GM04503 (cell line): Measurements from ENCODE around the gene TNNI2.
"Not testable (repeated sequence)": the region's sequence is repeated elsewhere in the genome, so short reads cannot be mapped to it uniquely, and the experiment has no call there.

Experiments
- DNase-seq: peaks from one replicate; pipeline ENCODE4 v3.0.0-alpha.2; 2012; ENCODE audit warnings: low read depth

Gene TNNI2

GRCh38 chr11:1838426-1839144 lies at the start of gene TNNI2:
TSS of gene TNNI2 (plus strand) at chr11:1838981. CDS start at chr11:1839697, 716 bp downstream.
- no peak for DNase-seq

GRCh38 chr11:1791912-1792311 lies 46.9 kb upstream of the TNNI2 start:
- no peak for DNase-seq

- DNase-seq, result no peak
These were observed 46.3 kb upstream of the TNNI2 start for GRCh38 chr11:1792461-1792860.

GRCh38 chr11:1793081-1793480 lies 45.7 kb upstream of the TNNI2 start:
- no peak for DNase-seq

- DNase-seq, result no peak
These were observed 42.3 kb upstream of the TNNI2 start for GRCh38 chr11:1796413-1797011.

- no peak for DNase-seq
These were observed 41.2 kb upstream of the TNNI2 start for GRCh38 chr11:1797391-1798125.

- no peak for DNase-seq
These were observed 35.5 kb upstream of the TNNI2 start for GRCh38 chr11:1803246-1803645.

GRCh38 chr11:1803835-1804519 lies 34.8 kb upstream of the TNNI2 start:
- not testable (repeated sequence) for DNase-seq

GRCh38 chr11:1805525-1805924 lies 33.3 kb upstream of the TNNI2 start:
- no peak for DNase-seq

- no peak for DNase-seq
These were observed 31.4 kb upstream of the TNNI2 start for GRCh38 chr11:1807264-1807995.

GRCh38 chr11:1810761-1811160 lies 28.0 kb upstream of the TNNI2 start:
- DNase-seq, result no peak

GRCh38 chr11:1812274-1812673 lies 26.5 kb upstream of the TNNI2 start:
- no peak for DNase-seq

- DNase-seq, result no peak
These were observed 26.0 kb upstream of the TNNI2 start for GRCh38 chr11:1812801-1813200.

GRCh38 chr11:1813356-1813755 lies 25.4 kb upstream of the TNNI2 start:
- not testable (repeated sequence) for DNase-seq

GRCh38 chr11:1814691-1815090 lies 24.1 kb upstream of the TNNI2 start:
- DNase-seq, result no peak

GRCh38 chr11:1815311-1815710 lies 23.5 kb upstream of the TNNI2 start:
- DNase-seq, result no peak

- DNase-seq, result no peak
These were observed 23.0 kb upstream of the TNNI2 start for GRCh38 chr11:1815751-1816150.

GRCh38 chr11:1817000-1817399 lies 21.8 kb upstream of the TNNI2 start:
- DNase-seq, result no peak

GRCh38 chr11:1817511-1817910 lies 21.3 kb upstream of the TNNI2 start:
- DNase-seq, result no peak

GRCh38 chr11:1819074-1819473 lies 19.7 kb upstream of the TNNI2 start:
- DNase-seq, result no peak

GRCh38 chr11:1820463-1821325 lies 18.1 kb upstream of the TNNI2 start:
- no peak for DNase-seq
